ENCODE measurements around the gene NMT1. TPM values are rescaled to one million over a fixed set of nuclear protein-coding genes. Genes with fewer than 3 reads are reported as not detected.
A peak's percentile ranks its signal among the peaks of the same experiment; 100 is the strongest.

NMT1 gene
- total RNA-seq, 4 donors from 2014 or later = 63.5 to 129 (median 69.1) TPM

DNA sequence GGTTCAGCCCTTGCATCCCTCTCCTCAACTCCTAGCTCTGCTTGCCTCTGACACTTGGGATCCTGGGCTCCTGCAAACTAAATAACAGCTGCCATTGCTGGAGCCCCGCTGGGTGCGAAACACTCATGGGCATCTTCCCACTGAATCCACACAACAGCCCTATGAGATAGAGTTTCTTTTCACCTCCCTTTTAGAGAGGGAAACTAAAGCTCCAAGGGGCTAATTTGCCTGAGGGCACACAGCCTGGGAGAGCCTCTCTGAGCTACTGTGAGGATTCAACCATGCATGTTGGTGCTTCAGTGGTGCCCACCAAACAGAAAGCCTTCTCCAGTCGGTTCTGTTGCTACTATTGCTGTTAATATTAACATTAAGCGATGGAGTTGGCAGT lies 78.4 kb downstream of the NMT1 start:
- Histone ChIP-seq H3K4me1 (peaks cover 0 to 44% (median 16%) of the 10 kb centered on the region in 3 donors), H3K27ac (no peak overlapping the region), H3K27me3 (no peaks in the 10 kb centered on the region), H3K9me3 (no peaks in the 10 kb centered on the region), H3K4me3 (no peak overlapping the region), H3K36me3 (peaks cover 0 to 39% of the 10 kb centered on the region in 2 donors)
- 20% methylated on average over 1 of the region's 4 CpGs; no CpG with 5 or more reads in 1 of the 2 donors for WGBS, 2 donors (ENCODE audit: low coverage in 1 of 2)
- no peak for ATAC-seq
- TF ChIP-seq POLR2AphosphoS5 (IDR thresholded peaks at IDR 0.05) = no peak
- no peak for TF ChIP-seq EP300 (IDR thresholded peaks at IDR 0.05)
- TF ChIP-seq CTCF (IDR thresholded peaks at IDR 0.05) = no peak
- TF ChIP-seq POLR2A (IDR thresholded peaks at IDR 0.05) = no peak

GRCh38 chr17:45143094-45143670 lies 82.1 kb downstream of the NMT1 start:
- TF ChIP-seq EP300 (IDR thresholded peaks at IDR 0.05) (no peak), POLR2A (IDR thresholded peaks at IDR 0.05) (no peak), CTCF (IDR thresholded peaks at IDR 0.05) (no peak), POLR2AphosphoS5 (IDR thresholded peaks at IDR 0.05) (no peak)
- no peaks in the 10 kb centered on the region for H3K27me3 ChIP-seq
- peak overlapping the region in 1 of 2 donors; percentile 62 for H3K4me3 ChIP-seq
- ATAC-seq = no peak
- H3K36me3 ChIP-seq = peaks cover 0 to 28% of the 10 kb centered on the region in 2 donors
- no peaks in the 10 kb centered on the region for H3K9me3 ChIP-seq
- peaks cover 0 to 46% (median 22%) of the 10 kb centered on the region in 3 donors for H3K4me1 ChIP-seq
- H3K27ac ChIP-seq = peak overlapping the region; percentile 81 to 98 (median 96)
- no CpG with 5 or more reads among the region's 13 CpGs for WGBS, 2 donors (ENCODE audit: low coverage in 1 of 2)

- peak overlapping the region; percentile 22 to 62 for H3K4me3 ChIP-seq
- H3K27me3 ChIP-seq = no peaks in the 10 kb centered on the region
- H3K27ac ChIP-seq = peak overlapping the region; percentile 81 to 98 (median 96)
- H3K4me1 ChIP-seq = peaks cover 0 to 46% (median 22%) of the 10 kb centered on the region in 3 donors
- peak; percentile 52 for ATAC-seq
- WGBS, 2 donors (ENCODE audit: low coverage in 1 of 2) = no CpG with 5 or more reads among the region's 21 CpGs
- TF ChIP-seq CTCF (IDR thresholded peaks at IDR 0.05) (peak in 1 of 4 experiments; percentile 25), POLR2A (IDR thresholded peaks at IDR 0.05) (no peak), POLR2AphosphoS5 (IDR thresholded peaks at IDR 0.05) (peak; percentile 36), EP300 (IDR thresholded peaks at IDR 0.05) (no peak)
- H3K9me3 ChIP-seq = no peaks in the 10 kb centered on the region
- peaks cover 0 to 23% of the 10 kb centered on the region in 2 donors for H3K36me3 ChIP-seq
These were observed 82.7 kb downstream of the NMT1 start for GRCh38 chr17:45143767-45144198.

DNA sequence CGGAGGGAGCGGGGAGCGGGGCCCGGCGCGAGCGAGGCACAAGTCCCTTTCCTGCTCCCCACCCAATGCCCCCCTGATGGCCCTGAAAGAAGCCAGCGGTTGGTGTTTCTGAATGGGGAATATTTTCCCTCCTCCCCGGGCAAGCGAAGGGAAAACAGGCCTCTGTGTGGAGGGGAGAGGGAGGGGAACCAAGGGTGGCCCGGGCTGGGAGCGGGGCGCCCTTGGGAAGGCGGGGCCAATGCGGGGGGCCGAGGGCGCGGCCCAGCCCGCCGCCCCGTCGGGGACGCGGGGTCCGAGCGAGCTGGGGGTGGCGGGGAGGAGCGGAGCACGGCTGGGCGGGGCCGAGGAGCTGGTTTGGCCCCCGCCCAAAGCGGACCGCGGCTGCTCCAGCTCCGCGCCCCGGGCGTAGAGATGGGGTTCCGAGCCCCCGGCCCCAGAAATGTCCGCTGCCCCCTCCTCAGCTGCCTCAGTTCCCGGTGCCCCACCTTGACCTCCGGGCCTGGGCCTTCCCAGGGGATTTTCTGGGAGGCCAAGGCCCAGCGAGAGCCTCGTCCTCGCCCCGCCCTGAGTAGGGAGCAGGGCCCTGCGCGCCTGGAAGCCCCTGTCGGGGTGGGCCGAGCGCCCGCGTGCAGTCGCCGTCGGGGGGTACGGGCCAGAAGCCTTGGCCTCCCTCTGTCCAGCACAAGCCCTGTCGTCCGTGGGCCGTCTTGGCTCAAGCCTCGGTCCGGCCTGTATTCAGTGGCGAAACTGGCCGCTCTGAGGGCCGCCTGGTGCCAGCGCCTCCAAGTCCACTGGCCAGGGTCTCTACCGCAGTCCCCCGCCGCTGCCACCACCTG lies 83.3 kb downstream of the NMT1 start:
- ATAC-seq = peak; percentile 15
- WGBS, 2 donors (ENCODE audit: low coverage in 1 of 2) = no CpG with 5 or more reads among the region's 71 CpGs
- H3K27ac ChIP-seq = peak overlapping the region; percentile 81 to 98 (median 96)
- no peaks in the 10 kb centered on the region for H3K27me3 ChIP-seq
- H3K9me3 ChIP-seq = no peaks in the 10 kb centered on the region
- H3K4me1 ChIP-seq = peaks cover 0 to 46% (median 22%) of the 10 kb centered on the region in 3 donors
- H3K4me3 ChIP-seq = peak overlapping the region; percentile 22 to 62
- H3K36me3 ChIP-seq = peaks cover 0 to 17% of the 10 kb centered on the region in 2 donors
- peak; percentile 6 for TF ChIP-seq POLR2AphosphoS5 (IDR thresholded peaks at IDR 0.05)
- TF ChIP-seq POLR2A (IDR thresholded peaks at IDR 0.05) = peak in 1 of 2 donors; percentile 32
- no peak for TF ChIP-seq CTCF (IDR thresholded peaks at IDR 0.05)
